Neural cell (in vitro differentiated cells): Measurements from ENCODE around the gene CRK. TPM values are rescaled to one million over a fixed set of nuclear protein-coding genes. Genes with fewer than 3 reads are reported as not detected.

Experiments used
- H2AFZ ChIP-seq: fragments of 200-600, 300-800 bp; sonication (generic), shearing (Covaris generic); 2 replicates; pipeline ENCODE4 v1.6.0; 2014; ENCODE audit warnings: low read depth, mild to moderate bottlenecking, antibody characterized with exemption, low read length, moderate library complexity
- H3F3A ChIP-seq: fragments of 200-600 bp; shearing (Covaris generic); 2 replicates; pipeline ENCODE4 v1.6.1; 2016; ENCODE audit warnings: mild to moderate bottlenecking, moderate library complexity, mixed read lengths, antibody characterized with exemption, low read length; ENCODE audit not compliant: insufficient read depth, poor library complexity, severe bottlenecking
- H3K27ac ChIP-seq: fragments of 200-600, 300-800 bp; sonication (generic), shearing (Covaris generic); 2 replicates; pipeline ENCODE4 v1.5.1; 2014; ENCODE audit warnings: mild to moderate bottlenecking, low read length, moderate library complexity
- H3K27me3 ChIP-seq: fragments of 300-800, 200-600 bp; sonication (generic), shearing (Covaris generic); 2 replicates; pipeline ENCODE4 v1.6.0; 2014; ENCODE audit warnings: mild to moderate bottlenecking, low read depth, low read length, moderate library complexity; ENCODE audit not compliant: insufficient read depth
- H3K36me3 ChIP-seq: fragments of 300-800, 200-600 bp; sonication (generic), shearing (Covaris generic); 2 replicates; pipeline ENCODE4 v1.5.1; 2014; ENCODE audit warnings: mild to moderate bottlenecking, antibody characterized with exemption, low read length, moderate library complexity; ENCODE audit not compliant: insufficient read depth
- H3K4me2 ChIP-seq: fragments of 300-800, 200-600 bp; sonication (generic), shearing (Covaris generic); 2 replicates; pipeline ENCODE4 v1.6.0; 2014; ENCODE audit warnings: mild to moderate bottlenecking, low read length
- H3K4me3 ChIP-seq: fragments of 300-800, 200-600 bp; sonication (generic), shearing (Covaris generic); 2 replicates; pipeline ENCODE4 v1.5.1; 2014; ENCODE audit warnings: mild to moderate bottlenecking, low read length, moderate library complexity
- H3K79me2 ChIP-seq: fragments of 200-600 bp; shearing (Covaris generic); replicated peaks from 2 replicates; pipeline ENCODE4 v1.6.0; 2014; ENCODE audit warnings: mild to moderate bottlenecking, low read length, moderate library complexity; ENCODE audit not compliant: insufficient read depth
- H3K9ac ChIP-seq: fragments of 300-800, 200-600 bp; sonication (generic), shearing (Covaris generic); 2 replicates; pipeline ENCODE4 v1.6.1; 2016; ENCODE audit warnings: mild to moderate bottlenecking, low read length, mixed read lengths
- H3K9me2 ChIP-seq: fragments of 200-600 bp; shearing (Covaris generic); 2 replicates; pipeline ENCODE4 v1.6.1; 2016; ENCODE audit warnings: mild to moderate bottlenecking, low read length, mixed read lengths; ENCODE audit not compliant: insufficient read depth
- H3K9me3 ChIP-seq: fragments of 200-600, 300-800 bp; sonication (generic), shearing (Covaris generic); 2 replicates; pipeline ENCODE4 v1.6.1; 2016; ENCODE audit warnings: mild to moderate bottlenecking, mixed run types, low read length, moderate library complexity, mixed read lengths
- H4K20me1 ChIP-seq: fragments of 200-600 bp; shearing (Covaris generic); 2 replicates; pipeline ENCODE4 v1.6.1; 2016; ENCODE audit warnings: mild to moderate bottlenecking, mixed run types; ENCODE audit not compliant: insufficient read depth
- EP300 ChIP-seq: fragments of 450-650 bp; conservative IDR thresholded peaks from 2 replicates; pipeline ENCODE4 v1.6.1; 2014; ENCODE audit warnings: antibody characterized with exemption, mild to moderate bottlenecking, moderate library complexity; ENCODE audit not compliant: poor library complexity, severe bottlenecking
- EZH2 ChIP-seq: fragments of 200-600, 300-800 bp; shearing (Covaris generic), sonication (generic); IDR thresholded peaks from 2 replicates; pipeline ENCODE4 v1.6.1; 2014; ENCODE audit warnings: antibody characterized with exemption, low read length, borderline replicate concordance, mild to moderate bottlenecking; ENCODE audit not compliant: insufficient read depth, poor library complexity, severe bottlenecking
- MXI1 ChIP-seq: fragments of 450-650 bp; conservative IDR thresholded peaks from 2 replicates; pipeline ENCODE4 v1.6.1; 2014; ENCODE audit warnings: antibody characterized with exemption, mild to moderate bottlenecking; ENCODE audit not compliant: poor library complexity, severe bottlenecking
- POLR2AphosphoS5 ChIP-seq: IDR thresholded peaks from 2 replicates; pipeline ENCODE4 v1.6.1; 2012
- RAD21 ChIP-seq: fragments of 450-650 bp; conservative IDR thresholded peaks from 2 replicates; pipeline ENCODE4 v1.6.1; 2014; ENCODE audit warnings: antibody characterized with exemption, mild to moderate bottlenecking, moderate library complexity
- SMC3 ChIP-seq: fragments of 450-650 bp; conservative IDR thresholded peaks from 2 replicates; pipeline ENCODE4 v1.6.1; 2014; ENCODE audit warnings: antibody characterized with exemption, mild to moderate bottlenecking, moderate library complexity; ENCODE audit not compliant: poor library complexity
- TAF1 ChIP-seq: IDR thresholded peaks from 2 replicates; pipeline ENCODE4 v1.6.1; 2012; ENCODE audit warnings: low read depth
- polyA plus RNA-seq: library from polyadenylated mRNA; depleted of rRNA; stranded (reverse); fragments of >200 nt; gene quantifications from 2 replicates; pipeline ENCODE4 v1.2.3, GENCODE V29; 2014
- TF ChIP-seq, protein P1 (sequence below): IDR thresholded peaks from 2 replicates; pipeline ENCODE4 v1.6.1; 2012; ENCODE audit warnings: borderline replicate concordance
- TF ChIP-seq, protein P2 (sequence below): fragments of 450-650 bp; IDR thresholded peaks from 2 replicates; pipeline ENCODE4 v1.5.1; 2014; ENCODE audit warnings: antibody characterized with exemption, mild to moderate bottlenecking, moderate library complexity; ENCODE audit not compliant: poor library complexity, severe bottlenecking

CRK gene
- polyA plus RNA-seq, 1 donor from 2014 or later: 111 TPM

DNA sequence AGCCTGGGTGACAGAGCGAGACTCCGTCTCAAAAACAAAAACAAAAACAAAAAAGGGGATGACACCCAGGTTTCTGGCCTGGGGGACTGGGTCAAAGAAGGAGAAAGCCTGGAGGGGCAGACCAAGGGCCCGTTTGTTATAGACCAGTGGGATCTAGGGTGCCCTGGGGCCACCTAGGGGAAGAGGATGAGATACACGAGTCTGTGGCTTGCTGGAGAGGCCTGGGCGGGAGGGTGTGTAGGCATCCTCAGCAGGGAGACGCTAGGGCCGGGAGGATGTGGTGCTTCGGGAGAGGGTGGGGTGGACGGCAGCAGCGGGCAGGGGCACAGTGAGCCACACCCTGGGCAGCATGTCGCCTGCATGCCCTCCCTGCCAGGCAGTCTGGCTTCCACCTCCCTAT is 17.1 kb upstream of the CRK start:
- Histone ChIP-seq H3K9me3 (no peaks in the 10 kb centered on the region), H2AFZ (no peak overlapping the region), H3K9me2 (no peaks in the 10 kb centered on the region), H3K36me3 (no peaks in the 10 kb centered on the region), H3K79me2 (no peaks in the 10 kb centered on the region), H3K27ac (no peak overlapping the region), H3K9ac (no peak overlapping the region), H3K4me2 (no peak overlapping the region), H3F3A (no peaks in the 10 kb centered on the region), H3K4me3 (no peak overlapping the region), H3K27me3 (no peaks in the 10 kb centered on the region), H4K20me1 (no peaks in the 10 kb centered on the region)
- TF ChIP-seq EP300 (no peak), SMC3 (no peak), EZH2 (no peak), POLR2AphosphoS5 (no peak)

DNA sequence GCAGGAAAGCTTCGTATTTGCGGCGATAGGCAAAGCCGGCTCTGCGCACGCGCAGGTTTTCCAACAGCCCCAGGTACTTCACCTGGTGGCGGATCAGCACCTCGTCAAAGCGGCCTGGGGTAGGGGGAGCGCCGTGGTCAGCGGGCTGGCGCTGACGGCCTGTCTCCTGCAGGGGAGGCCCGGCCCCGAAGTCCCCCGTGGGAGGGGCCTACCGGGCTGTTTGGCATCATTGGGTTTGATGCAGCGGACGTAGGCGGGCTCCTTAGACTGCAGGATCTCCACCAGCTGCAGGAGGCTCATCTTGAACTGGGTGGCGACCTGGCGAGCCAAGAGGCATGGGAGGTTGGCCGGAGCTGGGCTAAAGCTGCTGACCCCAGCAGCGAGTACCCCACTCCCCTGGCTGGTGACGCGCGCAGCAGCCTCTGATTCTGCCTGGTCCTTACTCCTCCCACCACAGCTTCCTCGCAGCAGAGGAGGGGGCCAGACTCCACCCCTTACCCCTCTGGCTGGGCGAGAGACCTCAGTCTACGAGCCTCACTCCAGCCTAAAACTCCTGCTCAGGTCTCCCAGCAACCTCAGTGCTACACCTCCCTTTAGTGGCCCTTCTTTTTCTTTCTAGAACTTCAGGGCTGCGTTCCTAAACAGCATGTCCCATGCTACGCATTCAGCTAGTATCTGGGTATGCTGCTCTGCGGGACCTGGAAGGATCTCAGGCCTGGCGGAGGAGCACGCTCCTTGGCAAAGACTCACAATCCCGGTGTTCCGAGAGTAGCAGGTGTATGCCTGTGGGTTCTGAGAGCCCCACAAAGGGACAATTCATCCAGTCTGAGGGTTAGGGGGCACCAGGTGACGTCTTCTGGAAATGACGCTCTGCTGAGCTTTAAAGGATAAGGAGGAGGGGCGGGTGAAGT is 16.1 kb upstream of the CRK start:
- Histone ChIP-seq H3K27ac (no peak overlapping the region), H3K4me2 (no peak overlapping the region), H3K27me3 (no peaks in the 10 kb centered on the region), H2AFZ (no peak overlapping the region), H3K36me3 (no peaks in the 10 kb centered on the region), H4K20me1 (no peaks in the 10 kb centered on the region), H3F3A (no peaks in the 10 kb centered on the region), H3K9ac (no peak overlapping the region), H3K4me3 (no peak overlapping the region), H3K9me3 (no peaks in the 10 kb centered on the region), H3K79me2 (no peaks in the 10 kb centered on the region), H3K9me2 (no peaks in the 10 kb centered on the region)
- TF ChIP-seq, protein P1, sequence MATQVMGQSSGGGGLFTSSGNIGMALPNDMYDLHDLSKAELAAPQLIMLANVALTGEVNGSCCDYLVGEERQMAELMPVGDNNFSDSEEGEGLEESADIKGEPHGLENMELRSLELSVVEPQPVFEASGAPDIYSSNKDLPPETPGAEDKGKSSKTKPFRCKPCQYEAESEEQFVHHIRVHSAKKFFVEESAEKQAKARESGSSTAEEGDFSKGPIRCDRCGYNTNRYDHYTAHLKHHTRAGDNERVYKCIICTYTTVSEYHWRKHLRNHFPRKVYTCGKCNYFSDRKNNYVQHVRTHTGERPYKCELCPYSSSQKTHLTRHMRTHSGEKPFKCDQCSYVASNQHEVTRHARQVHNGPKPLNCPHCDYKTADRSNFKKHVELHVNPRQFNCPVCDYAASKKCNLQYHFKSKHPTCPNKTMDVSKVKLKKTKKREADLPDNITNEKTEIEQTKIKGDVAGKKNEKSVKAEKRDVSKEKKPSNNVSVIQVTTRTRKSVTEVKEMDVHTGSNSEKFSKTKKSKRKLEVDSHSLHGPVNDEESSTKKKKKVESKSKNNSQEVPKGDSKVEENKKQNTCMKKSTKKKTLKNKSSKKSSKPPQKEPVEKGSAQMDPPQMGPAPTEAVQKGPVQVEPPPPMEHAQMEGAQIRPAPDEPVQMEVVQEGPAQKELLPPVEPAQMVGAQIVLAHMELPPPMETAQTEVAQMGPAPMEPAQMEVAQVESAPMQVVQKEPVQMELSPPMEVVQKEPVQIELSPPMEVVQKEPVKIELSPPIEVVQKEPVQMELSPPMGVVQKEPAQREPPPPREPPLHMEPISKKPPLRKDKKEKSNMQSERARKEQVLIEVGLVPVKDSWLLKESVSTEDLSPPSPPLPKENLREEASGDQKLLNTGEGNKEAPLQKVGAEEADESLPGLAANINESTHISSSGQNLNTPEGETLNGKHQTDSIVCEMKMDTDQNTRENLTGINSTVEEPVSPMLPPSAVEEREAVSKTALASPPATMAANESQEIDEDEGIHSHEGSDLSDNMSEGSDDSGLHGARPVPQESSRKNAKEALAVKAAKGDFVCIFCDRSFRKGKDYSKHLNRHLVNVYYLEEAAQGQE: no peak
- no peak for TF ChIP-seq POLR2AphosphoS5
- no peak for TF ChIP-seq EZH2
- TF ChIP-seq EP300: no peak
- TF ChIP-seq MXI1: no peak
- no peak for TF ChIP-seq RAD21
- no peak for TF ChIP-seq SMC3
- TF ChIP-seq, protein P2, sequence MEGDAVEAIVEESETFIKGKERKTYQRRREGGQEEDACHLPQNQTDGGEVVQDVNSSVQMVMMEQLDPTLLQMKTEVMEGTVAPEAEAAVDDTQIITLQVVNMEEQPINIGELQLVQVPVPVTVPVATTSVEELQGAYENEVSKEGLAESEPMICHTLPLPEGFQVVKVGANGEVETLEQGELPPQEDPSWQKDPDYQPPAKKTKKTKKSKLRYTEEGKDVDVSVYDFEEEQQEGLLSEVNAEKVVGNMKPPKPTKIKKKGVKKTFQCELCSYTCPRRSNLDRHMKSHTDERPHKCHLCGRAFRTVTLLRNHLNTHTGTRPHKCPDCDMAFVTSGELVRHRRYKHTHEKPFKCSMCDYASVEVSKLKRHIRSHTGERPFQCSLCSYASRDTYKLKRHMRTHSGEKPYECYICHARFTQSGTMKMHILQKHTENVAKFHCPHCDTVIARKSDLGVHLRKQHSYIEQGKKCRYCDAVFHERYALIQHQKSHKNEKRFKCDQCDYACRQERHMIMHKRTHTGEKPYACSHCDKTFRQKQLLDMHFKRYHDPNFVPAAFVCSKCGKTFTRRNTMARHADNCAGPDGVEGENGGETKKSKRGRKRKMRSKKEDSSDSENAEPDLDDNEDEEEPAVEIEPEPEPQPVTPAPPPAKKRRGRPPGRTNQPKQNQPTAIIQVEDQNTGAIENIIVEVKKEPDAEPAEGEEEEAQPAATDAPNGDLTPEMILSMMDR: no peak
- no peak for TF ChIP-seq TAF1
